Ascending aorta (tissue), 2 donors: ENCODE data around the gene VPS35L. TPM values are rescaled to one million over a fixed set of nuclear protein-coding genes. Genes with fewer than 3 reads are reported as not detected.

Source experiments
- DNase-seq, 2 donors: peaks; one replicate each; pipeline ENCODE4 v3.0.0-alpha.2; 2019; ENCODE audit warnings: low spot score in 2 of 2
- H3K27ac ChIP-seq, 2 donors: fragments of 200-600 bp; sonication (generic); one replicate each; pipeline ENCODE4 v1.5.1; 2016 to 2017; ENCODE audit warnings: mild to moderate bottlenecking in 1 of 2
- H3K27me3 ChIP-seq: fragments of 200-600 bp; sonication (generic); one replicate; pipeline ENCODE4 v1.5.1; 2017
- H3K36me3 ChIP-seq, 2 donors: fragments of 200-600 bp; sonication (generic); one replicate each; pipeline ENCODE4 v1.5.1; 2016
- H3K4me1 ChIP-seq, 2 donors: fragments of 200-600 bp; sonication (generic); one replicate each; pipeline ENCODE4 v1.5.1; 2016 to 2017; ENCODE audit warnings: mild to moderate bottlenecking in 1 of 2
- H3K4me3 ChIP-seq, 2 donors: fragments of 200-600 bp; sonication (generic); one replicate each; pipeline ENCODE4 v1.5.1; 2016 to 2017; ENCODE audit warnings: mild to moderate bottlenecking in 1 of 2
- H3K9me3 ChIP-seq, 2 donors: fragments of 200-600 bp; sonication (generic); one replicate each; pipeline ENCODE4 v1.5.1; 2016
- CTCF ChIP-seq, 3 experiments: fragments of 200-600 bp in 2 of 3; fragments of 450-650 bp in 1 of 3; sonication (generic) in 2 of 3; IDR thresholded peaks; one replicate each; pipeline ENCODE4 v1.5.1; 2016 to 2019; ENCODE audit warnings: antibody characterized with exemption in 3 of 3, mild to moderate bottlenecking in 1 of 3, moderate library complexity in 1 of 3
- intact Hi-C: fragments of 100-400 bp; cut with DNase I; formaldehyde crosslinking; loops from one replicate; pipeline ENCODE4 v1.15.1; 2023
- total RNA-seq: library from RNA; depleted of rRNA; stranded (reverse); fragments of >200 nt; gene quantifications from one replicate; pipeline ENCODE4 v1.1.0, GENCODE V29; 2016

VPS35L gene
- total RNA-seq, 1 donor from 2014 or later, result 44.4 TPM

GRCh38 chr16:19688396-19689024, 133.0 kb downstream of the VPS35L start:
- DNase-seq, result no peak
- Histone ChIP-seq H3K4me1 (no peaks in the 10 kb centered on the region), H3K4me3 (no peak overlapping the region), H3K36me3 (peaks cover 19 to 65% of the 10 kb centered on the region in 2 donors), H3K9me3 (no peaks in the 10 kb centered on the region), H3K27me3 (no peaks in the 10 kb centered on the region), H3K27ac (no peak overlapping the region)
- TF ChIP-seq CTCF (IDR thresholded peaks at IDR 0.05), result no peak
- intact Hi-C loops, result no loop called here

- H3K4me3 ChIP-seq, result no peak overlapping the region
- intact Hi-C loops, result no loop called here
- peaks cover 15 to 57% of the 10 kb centered on the region in 2 donors for H3K36me3 ChIP-seq
- TF ChIP-seq CTCF (IDR thresholded peaks at IDR 0.05), result no peak
- H3K9me3 ChIP-seq, result no peaks in the 10 kb centered on the region
- no peaks in the 10 kb centered on the region for H3K27me3 ChIP-seq
- H3K27ac ChIP-seq, result no peak overlapping the region
- DNase-seq, result no peak
- H3K4me1 ChIP-seq, result no peaks in the 10 kb centered on the region
Measured at GRCh38 chr16:19689342-19689741, 133.8 kb downstream of the VPS35L start.

GRCh38 chr16:19690196-19690595, 134.7 kb downstream of the VPS35L start:
- no peak for DNase-seq
- H3K27me3 ChIP-seq, result no peaks in the 10 kb centered on the region
- no peak for TF ChIP-seq CTCF (IDR thresholded peaks at IDR 0.05)
- intact Hi-C loops, result no loop called here
- no peaks in the 10 kb centered on the region for H3K4me1 ChIP-seq
- H3K27ac ChIP-seq, result no peak overlapping the region
- no peaks in the 10 kb centered on the region for H3K9me3 ChIP-seq
- H3K36me3 ChIP-seq, result peaks cover 15 to 49% of the 10 kb centered on the region in 2 donors
- no peak overlapping the region for H3K4me3 ChIP-seq

- no peak for TF ChIP-seq CTCF (IDR thresholded peaks at IDR 0.05)
- intact Hi-C loops, result no loop called here
- DNase-seq, result no peak
- H3K4me1 ChIP-seq, result peaks cover 0 to 3% of the 10 kb centered on the region in 2 donors
- no peaks in the 10 kb centered on the region for H3K9me3 ChIP-seq
- H3K27me3 ChIP-seq, result no peaks in the 10 kb centered on the region
- no peak overlapping the region for H3K4me3 ChIP-seq
- no peak overlapping the region for H3K27ac ChIP-seq
- peaks cover 10 to 38% of the 10 kb centered on the region in 2 donors for H3K36me3 ChIP-seq
Measured at GRCh38 chr16:19691161-19691711, 135.7 kb downstream of the VPS35L start.

GRCh38 chr16:19694989-19695388, 139.5 kb downstream of the VPS35L start:
- Histone ChIP-seq H3K9me3 (no peaks in the 10 kb centered on the region), H3K27ac (no peak overlapping the region), H3K36me3 (peaks cover 10 to 45% of the 10 kb centered on the region in 2 donors), H3K4me3 (no peak overlapping the region), H3K27me3 (no peaks in the 10 kb centered on the region), H3K4me1 (peaks cover 0 to 3% of the 10 kb centered on the region in 2 donors)
- TF ChIP-seq CTCF (IDR thresholded peaks at IDR 0.05), result no peak
- intact Hi-C loops, result no loop called here
- no peak for DNase-seq
